Mesendoderm (in vitro differentiated cells): ENCODE results near the gene FSTL4.

Experiments used
- DNase-seq: peaks from one replicate; pipeline ENCODE4 v3.0.0; 2013
- H2AK5ac ChIP-seq: 2 replicates; pipeline ENCODE4 v1.6.1; 2013; ENCODE audit warnings: low read length, inconsistent platforms
- H2BK120ac ChIP-seq: 2 replicates; pipeline ENCODE4 v1.6.1; 2013; ENCODE audit warnings: low read depth, mild to moderate bottlenecking, low read length, moderate library complexity, mixed read lengths
- H2BK15ac ChIP-seq: replicated peaks from 2 replicates; pipeline ENCODE4 v1.6.1; 2013; ENCODE audit warnings: low read depth, mild to moderate bottlenecking, moderate library complexity
- H2BK5ac ChIP-seq: 2 replicates; pipeline ENCODE4 v1.6.1; 2013; ENCODE audit warnings: low read length, inconsistent platforms
- H3K18ac ChIP-seq: 2 replicates; pipeline ENCODE4 v1.6.1; 2013; ENCODE audit warnings: mild to moderate bottlenecking, low read length, mixed read lengths
- H3K23ac ChIP-seq: one replicate; pipeline ENCODE4 v1.6.1; 2013; ENCODE audit warnings: low read length
- H3K27ac ChIP-seq: 2 replicates; pipeline ENCODE4 v1.5.1; 2013; ENCODE audit warnings: low read depth, mild to moderate bottlenecking, inconsistent platforms, low read length, moderate library complexity
- H3K27me3 ChIP-seq: 2 replicates; pipeline ENCODE4 v1.6.1; 2013; ENCODE audit warnings: low read length, control low read depth, mild to moderate bottlenecking, inconsistent platforms; ENCODE audit not compliant: insufficient read depth, poor library complexity
- H3K36me3 ChIP-seq: 2 replicates; pipeline ENCODE4 v1.6.1; 2013; ENCODE audit warnings: low read length, inconsistent platforms; ENCODE audit not compliant: control insufficient read depth, insufficient read depth
- H3K4ac ChIP-seq: one replicate; pipeline ENCODE4 v1.6.1; 2013; ENCODE audit warnings: low read depth, mild to moderate bottlenecking, low read length, moderate library complexity
- H3K4me1 ChIP-seq: 2 replicates; pipeline ENCODE4 v1.6.1; 2013; ENCODE audit warnings: low read depth, low read length, inconsistent platforms; ENCODE audit not compliant: control insufficient read depth
- H3K4me2 ChIP-seq: 2 replicates; pipeline ENCODE4 v1.6.1; 2013; ENCODE audit warnings: low read length
- H3K4me3 ChIP-seq: 2 replicates; pipeline ENCODE4 v1.5.1; 2013; ENCODE audit warnings: mild to moderate bottlenecking, low read length
- H3K56ac ChIP-seq: one replicate; pipeline ENCODE4 v1.6.1; 2013; ENCODE audit warnings: low read length
- H3K79me1 ChIP-seq: 2 replicates; pipeline ENCODE4 v1.6.1; 2013; ENCODE audit warnings: low read length, inconsistent platforms
- H3K79me2 ChIP-seq: 2 replicates; pipeline ENCODE4 v1.6.1; 2013; ENCODE audit warnings: mild to moderate bottlenecking, low read length; ENCODE audit not compliant: control insufficient read depth, insufficient read depth
- H3K9ac ChIP-seq: 2 replicates; pipeline ENCODE4 v1.6.1; 2013; ENCODE audit warnings: low read length, inconsistent platforms
- H4K5ac ChIP-seq: one replicate; pipeline ENCODE4 v1.6.1; 2013; ENCODE audit warnings: low read length
- H4K8ac ChIP-seq: one replicate; pipeline ENCODE4 v1.6.1; 2013; ENCODE audit warnings: low read depth, mild to moderate bottlenecking, control low read depth, low read length, moderate library complexity
- WGBS: extraction: QIAGEN DNeasy Blood & Tissue Kit; methylation state at CpG from one replicate; pipeline ENCODE4 v1.1.7; 2013; ENCODE audit warnings: low lambda C conversion rate, missing lambda C conversion rate; ENCODE audit not compliant: insufficient coverage; ENCODE audit errors: extremely low coverage; 5-methylcytosine and 5-hydroxymethylcytosine counted together

The FSTL4 gene

DNA sequence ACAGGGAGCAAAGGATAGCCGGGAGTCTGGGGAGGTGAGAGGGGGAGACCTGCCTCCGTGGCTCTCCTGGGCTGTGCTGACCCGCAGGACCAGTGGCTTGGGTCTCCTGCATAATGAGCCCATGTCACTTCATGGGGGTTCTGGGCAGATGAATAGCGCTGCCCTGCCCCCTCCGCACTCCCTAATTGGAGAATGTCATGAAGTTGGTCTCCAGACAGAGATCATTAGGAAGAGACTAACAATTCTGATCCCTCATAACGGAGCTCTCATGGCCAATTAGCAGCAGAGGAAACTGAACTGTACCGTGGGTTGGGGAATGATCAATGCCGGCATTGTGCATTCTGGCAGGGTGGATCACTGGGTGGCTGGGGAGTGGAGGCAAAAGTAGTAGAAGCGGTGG lies 186.1 kb downstream of the FSTL4 start:
- Histone ChIP-seq H3K9ac (no peak overlapping the region), H3K79me2 (no peaks in the 10 kb centered on the region), H2AK5ac (no peak overlapping the region), H2BK15ac (no peak overlapping the region), H3K4me3 (no peak overlapping the region), H3K18ac (no peak overlapping the region), H3K27ac (no peak overlapping the region), H3K4me1 (peaks cover 6% of the 10 kb centered on the region), H3K36me3 (no peaks in the 10 kb centered on the region), H2BK5ac (no peak overlapping the region), H3K79me1 (no peaks in the 10 kb centered on the region), H3K4me2 (no peak overlapping the region), H3K27me3 (no peaks in the 10 kb centered on the region), H2BK120ac (no peak overlapping the region), H3K56ac (no peak overlapping the region), H4K5ac (no peak overlapping the region), H4K8ac (no peak overlapping the region), H3K23ac (no peak overlapping the region), H3K4ac (no peak overlapping the region)
- DNase-seq = no peak
- no CpG with 5 or more reads among the region's 9 CpGs for WGBS

GRCh38 chr5:133425764-133426163 lies 186.6 kb downstream of the FSTL4 start:
- H3K9ac ChIP-seq = no peak overlapping the region
- DNase-seq = no peak

DNA sequence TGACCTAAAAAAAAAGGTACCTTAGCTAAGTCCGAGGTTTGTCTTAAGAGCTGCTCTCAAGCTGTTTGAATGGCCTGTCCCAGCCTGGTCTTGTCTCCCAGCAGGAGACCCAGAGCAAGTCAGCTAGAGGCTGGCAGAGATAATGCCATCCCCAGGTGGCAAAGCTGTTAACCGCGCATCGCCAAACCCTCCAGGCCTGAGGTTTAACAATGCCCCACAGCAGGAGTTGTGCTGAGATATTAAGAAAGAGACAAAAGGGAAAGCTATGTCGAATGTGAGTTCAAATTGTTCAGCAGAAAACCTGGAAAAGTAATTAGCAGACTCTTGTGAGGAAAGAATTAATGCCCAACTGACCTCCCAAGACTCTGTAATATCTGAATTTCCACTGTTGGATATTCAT lies 187.1 kb downstream of the FSTL4 start:
- no CpG with 5 or more reads among the region's 5 CpGs for WGBS
- DNase-seq = peak; percentile 25
- no peak overlapping the region for H3K4me2 ChIP-seq

More at GRCh38 chr5:133425764-133426163, 186.6 kb downstream of the FSTL4 start:
- H3K79me1 ChIP-seq = no peaks in the 10 kb centered on the region
- no peaks in the 10 kb centered on the region for H3K36me3 ChIP-seq
- H3K4me2 ChIP-seq = no peak overlapping the region
- no peak overlapping the region for H4K8ac ChIP-seq
- no peak overlapping the region for H2BK15ac ChIP-seq
- H3K4ac ChIP-seq = no peak overlapping the region
- peaks cover 6% of the 10 kb centered on the region for H3K4me1 ChIP-seq
- H2BK5ac ChIP-seq = no peak overlapping the region
- no peak overlapping the region for H3K4me3 ChIP-seq
- no peak overlapping the region for H3K23ac ChIP-seq
- no peak overlapping the region for H3K56ac ChIP-seq
- H2BK120ac ChIP-seq = no peak overlapping the region
- no peak overlapping the region for H3K18ac ChIP-seq
- no CpG with 5 or more reads among the region's 4 CpGs for WGBS
- H2AK5ac ChIP-seq = no peak overlapping the region
- H3K27ac ChIP-seq = no peak overlapping the region
- H3K79me2 ChIP-seq = no peaks in the 10 kb centered on the region
- no peak overlapping the region for H4K5ac ChIP-seq
- H3K27me3 ChIP-seq = no peaks in the 10 kb centered on the region

DNA sequence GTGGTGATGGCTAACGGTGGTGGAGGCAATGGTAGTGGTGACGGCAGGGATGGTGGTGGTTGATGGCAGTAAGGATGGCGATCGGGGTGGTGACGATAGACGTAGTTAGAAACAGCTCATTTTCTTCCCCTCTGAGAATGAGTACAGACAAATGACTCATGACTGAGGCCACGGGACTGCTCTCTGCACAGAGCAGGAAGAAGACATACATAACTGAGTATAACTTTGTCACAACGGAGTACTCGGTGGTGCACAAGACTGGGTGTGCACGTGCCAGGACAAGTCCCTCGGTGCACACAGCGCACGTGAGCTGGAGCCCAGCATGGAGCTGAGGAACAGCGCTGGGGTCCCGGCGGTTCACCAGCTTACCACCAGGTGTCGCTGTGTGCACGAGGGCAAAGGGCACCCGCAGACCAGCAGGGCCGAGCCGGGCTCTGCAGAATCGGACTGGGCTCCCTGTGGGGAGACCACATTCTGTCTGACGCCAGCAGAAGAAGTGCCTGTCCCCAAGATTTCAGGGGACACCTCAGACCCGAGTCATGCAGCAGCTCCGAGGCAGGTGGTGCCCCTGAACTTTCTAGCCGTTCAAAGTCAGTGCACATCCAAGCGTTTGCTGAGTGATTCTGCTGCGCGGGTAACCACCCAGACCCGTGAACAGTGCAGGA lies 188.6 kb downstream of the FSTL4 start:
- peak; percentile 69 for DNase-seq
- H3K4me3 ChIP-seq = no peak overlapping the region

More for the DNA sequence above, 187.1 kb downstream of the FSTL4 start:
- H3K4me3 ChIP-seq = no peak overlapping the region
- H3K36me3 ChIP-seq = no peaks in the 10 kb centered on the region
- H3K79me2 ChIP-seq = no peaks in the 10 kb centered on the region
- H3K23ac ChIP-seq = no peak overlapping the region
- no peak overlapping the region for H2AK5ac ChIP-seq
- H3K27ac ChIP-seq = no peak overlapping the region
- peaks cover 6% of the 10 kb centered on the region for H3K4me1 ChIP-seq
- H3K27me3 ChIP-seq = no peaks in the 10 kb centered on the region
- no peak overlapping the region for H2BK5ac ChIP-seq
- H3K4ac ChIP-seq = no peak overlapping the region
- H2BK15ac ChIP-seq = no peak overlapping the region
- no peak overlapping the region for H3K9ac ChIP-seq
- no peak overlapping the region for H4K8ac ChIP-seq
- no peak overlapping the region for H3K18ac ChIP-seq
- no peak overlapping the region for H4K5ac ChIP-seq
- H3K79me1 ChIP-seq = no peaks in the 10 kb centered on the region
- H2BK120ac ChIP-seq = no peak overlapping the region
- H3K56ac ChIP-seq = no peak overlapping the region

GRCh38 chr5:133423011-133423617 lies 189.2 kb downstream of the FSTL4 start:
- H3K56ac ChIP-seq = peak overlapping the region; percentile 39
- H3K4me2 ChIP-seq = no peak overlapping the region
- H4K8ac ChIP-seq = no peak overlapping the region
- no peak overlapping the region for H2BK5ac ChIP-seq
- no peak overlapping the region for H3K4me3 ChIP-seq
- WGBS = no CpG with 5 or more reads among the region's 14 CpGs
- no peak overlapping the region for H2BK120ac ChIP-seq
- no peak overlapping the region for H3K18ac ChIP-seq
- H3K36me3 ChIP-seq = no peaks in the 10 kb centered on the region
- H3K9ac ChIP-seq = no peak overlapping the region
- no peaks in the 10 kb centered on the region for H3K79me2 ChIP-seq
- no peak overlapping the region for H3K23ac ChIP-seq
- H2AK5ac ChIP-seq = peak overlapping the region; percentile 90
- H3K79me1 ChIP-seq = no peaks in the 10 kb centered on the region
- H3K27me3 ChIP-seq = no peaks in the 10 kb centered on the region
- no peak overlapping the region for H3K27ac ChIP-seq
- no peak for DNase-seq
- no peak overlapping the region for H4K5ac ChIP-seq
- H3K4me1 ChIP-seq = peaks cover 6% of the 10 kb centered on the region
- no peak overlapping the region for H2BK15ac ChIP-seq
- H3K4ac ChIP-seq = no peak overlapping the region

More for the DNA sequence above, 188.6 kb downstream of the FSTL4 start:
- Histone ChIP-seq H3K27ac (no peak overlapping the region), H2BK120ac (no peak overlapping the region), H3K23ac (no peak overlapping the region), H3K4me2 (no peak overlapping the region), H3K4ac (no peak overlapping the region), H3K36me3 (no peaks in the 10 kb centered on the region), H3K27me3 (no peaks in the 10 kb centered on the region), H3K4me1 (peaks cover 6% of the 10 kb centered on the region), H3K9ac (no peak overlapping the region), H4K8ac (no peak overlapping the region), H2AK5ac (peak overlapping the region; percentile 90), H3K79me1 (no peaks in the 10 kb centered on the region), H3K18ac (no peak overlapping the region), H4K5ac (no peak overlapping the region), H2BK15ac (no peak overlapping the region), H3K79me2 (no peaks in the 10 kb centered on the region), H3K56ac (peak overlapping the region; percentile 39), H2BK5ac (no peak overlapping the region)
- no CpG with 5 or more reads among the region's 30 CpGs for WGBS
